ENCODE data around the gene ITIH1. TPM values are rescaled to one million over a fixed set of nuclear protein-coding genes. Genes with fewer than 3 reads are reported as not detected.

The ITIH1 gene
- total RNA-seq, 1 experiment from 2014 or later = not detected

- no peak for DNase-seq
- H3K27me3 ChIP-seq (replicated peaks; ENCODE audit: control insufficient read depth, insufficient read depth, low read length) = no peaks in the 10 kb centered on the region
- peaks cover 9% of the 10 kb centered on the region; the same call in 1 of the 2 replicates for H3K4me1 ChIP-seq
- BruUV-seq (replicated peaks) = no TSS peak
- TF ChIP-seq CTCF (IDR thresholded peaks at IDR 0.05; ENCODE audit: insufficient read depth in 1 of 2, low read depth in 1 of 2, low read length in 1 of 2, severe bottlenecking in 1 of 2, unreplicated experiment in 1 of 2) = no peak
- H3K36me3 Mint-ChIP-seq (ENCODE audit: insufficient read depth, unreplicated experiment) = no peaks in the 10 kb centered on the region
- no peaks in the 10 kb centered on the region for H3K36me3 ChIP-seq (ENCODE audit: control insufficient read depth, insufficient read depth, low read length)
- no peaks in the 10 kb centered on the region for H3K9me3 ChIP-seq
- H3K4me3 ChIP-seq (ENCODE audit: low read depth, low read length) = no peak within 1 kb of the TSS
- peaks cover 12% of the 10 kb centered on the region for H3K4me1 Mint-ChIP-seq (ENCODE audit: low read depth, unreplicated experiment)
- intact Hi-C loops (cut with micrococcal nuclease; ENCODE audit: unreplicated experiment) = no loop called here
- H3K27me3 Mint-ChIP-seq (ENCODE audit: insufficient read depth, unreplicated experiment) = no peaks in the 10 kb centered on the region
- no peak within 1 kb of the TSS for H3K4me3 Mint-ChIP-seq (ENCODE audit: unreplicated experiment)
- H3K27ac Mint-ChIP-seq (ENCODE audit: unreplicated experiment) = no peak within 1 kb of the TSS
- ChIA-PET CTCF (interaction anchor here (0.6 kb wide), 1 partner anchor 59 kb away, joined by 4 read pairs; no protein-coding TSS in a partner anchor), POLR2A (no interaction called here)
- H3K9me3 Mint-ChIP-seq (ENCODE audit: unreplicated experiment) = no peaks in the 10 kb centered on the region
These were observed 53.3 kb downstream of the ITIH1 start, which contains the start of gene ITIH4 for GRCh38 chr3:52830535-52831258. Gene ITIH4 (minus strand): TSS chr3:52830672. CDS start chr3:52830642, 30 bp downstream.

- no peaks in the 10 kb centered on the region for H3K9me3 ChIP-seq
- DNase-seq = no peak
These were observed 54.3 kb downstream of the ITIH1 start for GRCh38 chr3:52831500-52832301.

More at GRCh38 chr3:52831500-52832301, 54.3 kb downstream of the ITIH1 start:
- H3K4me1 ChIP-seq = peaks cover 9% of the 10 kb centered on the region; the same call in 1 of the 2 replicates
- Mint-ChIP-seq H3K4me3 (ENCODE audit: unreplicated experiment) (no peak overlapping the region), H3K27me3 (ENCODE audit: insufficient read depth, unreplicated experiment) (no peaks in the 10 kb centered on the region), H3K4me1 (ENCODE audit: low read depth, unreplicated experiment) (peaks cover 12% of the 10 kb centered on the region), H3K27ac (ENCODE audit: unreplicated experiment) (no peak overlapping the region), H3K9me3 (ENCODE audit: unreplicated experiment) (no peaks in the 10 kb centered on the region), H3K36me3 (ENCODE audit: insufficient read depth, unreplicated experiment) (no peaks in the 10 kb centered on the region)
- no TSS peak for BruUV-seq (replicated peaks)
- ChIA-PET CTCF (interaction anchor here (0.6 to 1.2 kb wide), 2 partner anchors 60 to 88 kb away, joined by 3 to 4 read pairs; no protein-coding TSS in a partner anchor), POLR2A (no interaction called here)
- no peak overlapping the region for H3K4me3 ChIP-seq (ENCODE audit: low read depth, low read length)
- H3K36me3 ChIP-seq (ENCODE audit: control insufficient read depth, insufficient read depth, low read length) = no peaks in the 10 kb centered on the region
- no peak for TF ChIP-seq CTCF (IDR thresholded peaks at IDR 0.05; ENCODE audit: insufficient read depth in 1 of 2, low read depth in 1 of 2, low read length in 1 of 2, severe bottlenecking in 1 of 2, unreplicated experiment in 1 of 2)
- intact Hi-C loops (cut with micrococcal nuclease; ENCODE audit: unreplicated experiment) = no loop called here
- no peaks in the 10 kb centered on the region for H3K27me3 ChIP-seq (replicated peaks; ENCODE audit: control insufficient read depth, insufficient read depth, low read length)

All from Caco-2 (cell line).